Measurements from ENCODE around the gene FOXR1.
"Not testable (repeated sequence)": the region's sequence is repeated elsewhere in the genome, so short reads cannot be mapped to it uniquely, and the experiment has no call there.

The FOXR1 gene

DNA sequence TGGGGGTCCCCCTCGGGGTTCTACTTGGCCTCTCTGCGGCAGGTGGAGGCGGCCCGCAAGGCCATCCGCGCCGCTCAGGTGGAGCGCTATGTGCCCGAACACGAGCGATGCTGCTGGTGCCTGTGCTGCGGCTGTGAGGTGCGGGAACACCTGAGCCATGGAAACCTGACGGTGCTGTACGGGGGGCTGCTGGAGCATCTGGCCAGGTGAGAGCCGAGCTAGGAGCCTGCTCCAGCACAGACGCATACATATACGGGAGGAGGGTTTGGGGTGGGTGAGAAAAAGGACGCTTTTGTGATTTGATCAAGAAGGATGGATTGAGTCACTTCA, 26.8 kb downstream of the FOXR1 start:
- DNase-seq, result no peak

GRCh38 chr11:118998822-118999221, 27.3 kb downstream of the FOXR1 start:
- DNase-seq, result no peak

DNA sequence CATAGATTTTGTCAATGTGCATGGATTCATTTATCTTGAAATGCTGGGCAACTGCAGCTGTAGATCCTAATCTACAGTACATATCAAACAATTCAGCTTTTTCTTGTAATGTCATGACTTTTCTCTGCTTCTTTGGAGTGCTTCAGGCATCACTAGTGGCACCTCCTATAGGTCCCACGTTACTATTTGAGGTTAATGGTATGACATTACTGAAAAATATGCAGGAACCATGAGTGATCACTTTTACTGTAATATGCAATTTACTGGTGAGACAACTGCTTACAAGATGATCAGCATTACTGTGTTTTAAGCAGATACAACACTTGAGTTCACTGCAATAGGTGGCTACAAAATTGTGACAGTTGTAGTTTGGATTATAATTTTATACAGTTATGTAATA, 29.3 kb downstream of the FOXR1 start:
- no peak for DNase-seq

DNA sequence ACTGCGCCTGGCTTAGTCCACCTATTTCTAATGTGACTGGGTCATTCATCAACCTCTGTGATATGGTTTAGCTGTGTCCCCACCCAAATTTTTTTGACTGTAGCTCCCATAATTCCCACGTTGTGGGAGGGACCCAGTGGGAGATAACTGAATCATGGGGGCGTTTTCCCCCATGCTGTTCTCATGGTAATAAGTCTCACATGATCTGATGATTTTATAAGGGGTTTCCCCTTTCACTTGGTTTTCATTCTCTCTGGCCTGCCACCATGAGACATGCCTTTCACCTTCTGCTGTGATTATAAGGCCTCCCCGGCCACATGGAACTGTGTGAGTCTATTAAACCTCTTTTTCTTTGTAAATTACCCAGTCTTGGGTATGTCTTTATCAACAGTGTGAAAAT, 35.1 kb downstream of the FOXR1 start:
- no peak for DNase-seq

DNA sequence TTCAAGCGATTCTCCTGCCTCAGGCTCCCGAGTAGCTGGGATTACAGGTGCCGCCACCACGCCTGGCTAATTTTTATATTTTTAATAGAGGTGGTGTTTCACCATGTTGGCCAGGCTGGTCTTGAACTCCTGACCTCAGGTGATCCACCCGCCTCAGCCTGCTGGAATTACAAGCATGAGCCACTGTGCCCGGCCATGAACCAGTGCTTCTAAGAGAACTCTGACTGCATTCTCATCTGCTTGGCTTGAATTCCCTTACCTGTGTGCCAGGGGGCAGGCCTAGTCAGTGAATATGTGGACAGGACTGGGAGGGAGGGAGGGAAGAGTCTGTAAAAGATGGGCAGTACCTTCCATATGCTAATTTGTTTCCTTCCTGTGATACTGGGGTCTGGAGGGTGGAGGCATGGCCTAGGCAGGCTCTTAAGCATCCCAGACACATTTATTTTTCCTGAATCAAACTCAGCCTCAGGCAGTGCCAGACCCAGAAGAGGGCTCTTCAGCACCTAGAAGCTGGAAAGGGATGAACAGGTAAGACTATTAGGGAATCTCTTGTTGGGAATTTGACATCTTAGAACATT, 40.0 kb downstream of the FOXR1 start:
- DNase-seq, result no peak

DNA sequence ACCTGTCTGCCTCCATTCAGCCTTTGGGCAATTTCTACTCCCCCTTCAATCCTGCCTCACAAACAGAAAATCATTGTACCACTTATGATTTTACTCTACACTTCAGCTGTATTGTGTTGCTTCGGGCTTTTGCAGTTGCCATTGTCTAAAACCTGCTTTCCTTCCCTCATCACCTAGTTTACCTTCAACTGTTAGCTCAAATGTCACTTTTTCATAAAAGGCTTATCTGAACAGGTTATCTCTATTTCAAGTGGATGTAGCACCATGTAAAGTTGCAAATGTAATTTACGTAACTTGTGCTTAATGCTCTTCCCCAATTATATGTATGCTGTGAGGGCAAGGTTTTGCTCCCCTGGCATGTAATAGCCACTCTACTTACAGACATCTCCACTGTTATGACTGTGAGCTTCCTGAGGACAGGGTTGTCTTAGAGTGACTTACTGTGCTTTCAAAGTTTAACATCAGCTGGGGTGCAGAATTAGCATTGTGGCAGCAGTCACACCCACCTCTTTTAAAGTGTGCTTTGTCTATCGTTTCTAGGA, 41.1 kb downstream of the FOXR1 start:
- no peak for DNase-seq

GRCh38 chr11:119014209-119014924, 42.8 kb downstream of the FOXR1 start:
- DNase-seq, result no peak

DNA sequence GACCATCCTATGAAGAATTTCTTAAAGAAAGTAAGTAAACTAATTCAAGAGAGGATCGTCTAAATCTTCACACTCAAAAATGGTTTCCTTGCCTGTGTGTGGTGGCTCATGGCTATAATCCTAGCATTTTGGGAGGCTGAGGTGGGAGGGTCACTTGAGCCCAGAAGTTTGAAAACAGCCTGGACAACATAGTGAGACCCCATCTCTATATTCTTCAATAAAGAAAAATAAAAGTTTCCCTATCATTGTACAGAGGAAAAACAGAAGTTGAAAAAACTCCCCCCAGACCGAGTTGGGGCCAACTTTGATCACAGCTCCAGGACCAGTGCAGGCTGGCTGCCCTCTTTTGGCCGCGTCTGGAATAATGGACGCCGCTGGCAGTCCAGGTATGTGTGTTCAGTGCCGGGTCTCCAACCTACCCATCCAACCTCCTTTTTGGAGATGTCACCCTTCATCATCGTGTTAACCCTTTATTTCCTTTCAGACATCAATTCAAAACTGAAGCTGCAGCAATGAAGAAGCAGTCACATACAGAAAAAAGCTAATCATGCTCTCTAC, 43.6 kb downstream of the FOXR1 start:
- no peak for DNase-seq

GRCh38 chr11:119016216-119017009, 44.9 kb downstream of the FOXR1 start:
- no peak for DNase-seq

DNA sequence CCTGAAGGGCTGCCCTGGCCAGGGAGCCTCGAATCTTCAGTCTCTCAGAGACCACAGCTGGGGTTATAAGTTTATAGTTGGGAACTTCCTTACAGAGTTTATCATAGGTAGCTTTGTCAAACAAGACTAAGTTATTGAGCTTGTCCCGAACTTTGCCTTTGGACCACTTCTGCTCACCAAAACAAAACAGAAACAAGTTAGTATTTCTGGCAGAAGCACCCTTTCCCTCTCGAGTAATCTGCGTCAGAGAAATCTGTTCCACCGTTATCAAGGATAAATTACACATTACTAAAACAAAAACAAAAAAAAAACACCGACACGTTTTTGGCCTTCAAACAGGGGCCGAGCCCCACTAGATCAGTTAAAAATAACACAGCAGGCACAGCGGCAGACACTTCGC, 45.8 kb downstream of the FOXR1 start:
- not testable (repeated sequence) for DNase-seq

- DNase-seq, result peak; percentile 95
Measured at GRCh38 chr11:119018074-119018938, 46.7 kb downstream of the FOXR1 start, which contains the start of the genes RPS25 and TRAPPC4. Gene RPS25 (minus strand): TSS chr11:119018343. CDS start chr11:119018284, 59 bp downstream. Gene TRAPPC4 (plus strand): TSS chr11:119018766. CDS start chr11:119018796, 30 bp downstream.

DNA sequence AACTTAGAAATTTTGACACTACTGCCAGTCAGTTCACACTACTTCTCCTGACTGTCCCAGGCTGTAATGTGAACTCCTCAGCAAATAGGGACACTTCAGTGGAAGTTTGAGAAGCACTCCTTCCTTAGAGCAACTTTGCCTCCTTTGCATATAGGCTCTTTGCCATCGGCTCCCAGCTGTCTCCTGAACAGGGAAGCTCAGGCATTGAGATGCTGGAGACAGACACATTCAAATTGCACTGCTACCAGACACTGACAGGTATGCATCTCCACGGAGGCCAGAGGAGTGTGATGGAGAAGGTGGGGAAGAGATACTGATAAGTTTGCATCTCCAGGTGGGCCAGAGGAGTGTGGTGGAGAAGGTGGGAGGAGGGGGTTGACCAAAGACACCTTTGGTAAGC, 48.4 kb downstream of the FOXR1 start:
- DNase-seq, result no peak

DNA sequence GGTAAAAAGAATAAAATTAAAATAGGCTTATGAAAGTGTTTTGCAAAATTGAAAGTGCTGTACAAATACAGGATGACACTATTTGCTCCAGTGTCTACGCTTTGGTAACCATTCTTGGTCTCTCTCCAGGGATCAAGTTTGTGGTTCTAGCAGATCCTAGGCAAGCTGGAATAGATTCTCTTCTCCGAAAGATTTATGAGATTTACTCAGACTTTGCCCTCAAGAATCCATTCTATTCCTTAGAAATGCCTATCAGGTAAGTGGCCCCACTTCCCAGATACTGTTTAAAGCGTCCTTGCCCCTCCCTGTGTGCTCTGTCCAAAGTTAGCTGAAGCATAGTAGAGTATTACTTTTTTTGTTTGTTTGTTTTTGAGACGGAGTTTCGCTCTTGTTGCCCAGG, 50.1 kb downstream of the FOXR1 start:
- DNase-seq, result no peak

DNA sequence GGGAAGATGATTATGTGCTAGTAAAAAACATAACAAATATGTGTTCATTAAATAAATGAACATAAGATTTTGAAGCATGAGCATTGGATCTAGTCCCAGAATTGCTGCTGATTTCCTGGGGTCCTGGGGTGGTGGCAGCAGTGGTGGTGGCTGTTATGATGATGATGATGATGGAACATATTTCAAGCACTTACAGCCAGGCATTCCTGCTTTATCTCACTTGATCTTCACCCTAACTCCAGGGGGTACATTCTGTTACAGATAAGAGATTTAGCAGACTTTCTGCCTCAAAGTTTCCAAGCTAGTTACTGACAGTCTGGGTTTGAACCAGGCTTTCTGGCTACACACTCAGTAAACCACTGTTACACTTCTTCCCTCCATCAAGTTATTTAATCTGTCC, 52.2 kb downstream of the FOXR1 start:
- no peak for DNase-seq

DNA sequence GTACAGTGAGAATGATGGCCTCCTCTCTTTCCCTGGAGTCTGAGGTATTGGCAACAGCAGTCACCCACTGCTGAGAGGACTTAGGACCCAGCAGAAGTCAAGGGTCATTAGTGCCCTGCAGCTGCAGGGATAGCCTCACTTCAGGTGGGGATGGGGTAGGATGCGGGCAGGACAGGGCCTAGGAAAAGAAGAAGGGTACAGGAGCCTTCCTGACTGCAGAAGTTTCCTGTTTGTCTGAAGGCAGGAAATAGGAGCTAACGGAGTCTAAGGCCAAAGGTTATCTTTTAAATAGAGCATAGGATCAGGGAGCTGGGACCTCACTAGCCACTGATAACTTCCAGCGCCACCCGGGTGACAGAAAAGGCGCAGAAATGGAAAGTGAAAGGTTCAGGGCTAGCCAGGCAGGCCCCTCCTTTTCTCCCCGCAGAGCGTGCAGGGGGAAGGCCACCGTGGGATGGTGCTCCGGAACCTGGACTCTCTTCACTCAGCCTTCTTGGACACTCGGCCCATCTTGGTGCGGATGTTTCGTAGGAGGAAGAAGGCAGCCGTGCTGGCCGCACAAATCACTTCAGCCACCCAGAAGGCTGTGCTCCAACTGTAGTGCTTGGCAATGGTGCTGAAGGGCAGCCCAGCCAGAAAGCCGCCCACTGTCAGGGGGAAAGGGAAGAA, 53.0 kb downstream of the FOXR1 start:
- DNase-seq, result no peak

- DNase-seq, result no peak
Measured at GRCh38 chr11:119025099-119025473, 53.5 kb downstream of the FOXR1 start.

DNA sequence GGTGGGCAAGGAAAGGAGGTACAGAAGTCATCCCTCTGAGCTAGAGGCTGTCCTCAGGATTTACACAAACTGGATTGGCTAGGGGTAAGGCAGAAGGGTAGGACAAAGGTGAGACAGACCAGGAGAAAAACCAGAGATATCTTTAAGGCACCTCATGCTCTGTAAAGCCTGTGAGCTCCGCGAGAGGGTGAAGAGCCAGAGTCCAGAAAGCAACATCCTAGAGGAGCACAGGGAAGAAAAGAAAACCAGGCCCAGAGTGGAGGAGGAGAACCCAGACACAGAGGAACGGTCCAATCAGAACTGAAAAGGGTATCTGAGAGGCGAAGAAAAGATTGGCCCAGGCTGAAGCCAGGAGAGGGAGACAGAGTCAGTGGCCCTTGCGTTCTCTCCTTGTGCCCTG, 54.0 kb downstream of the FOXR1 start:
- DNase-seq, result no peak

GRCh38 chr11:119025978-119026766, 54.6 kb downstream of the FOXR1 start:
- DNase-seq, result no peak

DNA sequence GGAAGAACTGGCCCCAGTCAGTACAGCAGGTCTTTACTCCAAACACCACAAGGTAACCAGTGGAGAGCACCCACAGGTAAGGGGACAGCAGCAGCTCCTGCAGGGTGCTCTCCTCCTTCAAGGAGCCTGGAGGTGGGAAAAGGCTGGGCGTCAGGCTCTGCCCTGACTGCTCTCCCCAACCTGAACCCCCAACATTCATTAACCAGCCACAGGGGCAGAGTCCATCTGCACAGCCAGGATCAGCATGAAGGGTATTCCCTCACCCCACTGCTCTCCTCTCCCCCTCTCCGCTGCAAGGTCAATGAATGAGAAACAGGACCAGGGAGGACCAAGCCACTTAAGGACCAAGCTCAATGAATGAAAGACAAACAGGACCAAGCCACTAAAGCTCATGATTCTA, 55.4 kb downstream of the FOXR1 start:
- no peak for DNase-seq

DNA sequence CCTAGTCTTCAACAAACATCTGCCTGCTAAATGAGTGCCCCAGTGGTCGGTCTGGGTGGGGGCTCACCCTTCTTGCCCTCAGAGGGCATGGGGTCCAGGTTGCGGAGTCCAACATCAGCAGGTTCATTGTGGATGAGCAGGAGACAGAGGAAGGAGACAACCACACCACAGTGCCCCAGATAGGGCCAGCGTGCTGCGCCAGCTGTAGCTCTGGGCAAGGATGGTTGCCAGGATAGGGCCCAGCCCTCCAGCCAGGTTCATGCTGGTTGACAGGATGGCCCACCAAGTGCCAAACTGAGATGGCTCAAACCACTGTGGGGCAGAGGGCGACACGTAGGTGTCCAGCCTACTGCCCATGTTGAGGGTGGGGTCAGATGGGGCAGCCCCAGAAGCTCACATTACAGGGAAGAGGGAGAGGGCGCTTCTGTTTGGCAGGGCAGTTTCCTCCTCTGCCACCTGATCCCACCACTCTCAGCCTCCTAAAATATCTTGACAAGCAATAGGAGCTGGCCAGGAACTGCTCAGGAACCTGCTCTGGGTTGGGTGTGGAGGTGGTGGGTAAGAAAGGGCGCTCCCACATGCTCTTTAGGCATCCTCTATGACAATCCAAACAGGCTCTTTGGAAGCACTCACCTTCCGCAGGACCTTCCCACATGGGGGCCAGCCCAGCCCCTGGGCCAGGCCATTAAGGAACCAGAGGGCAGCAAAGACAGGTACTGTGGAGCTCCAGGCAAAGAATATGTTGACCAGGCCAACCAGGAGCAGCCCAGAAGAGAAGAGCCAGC, 56.2 kb downstream of the FOXR1 start:
- no peak for DNase-seq
